ENCODE measurements around the gene SPAG16. TPM values are rescaled to one million over a fixed set of nuclear protein-coding genes. Genes with fewer than 3 reads are reported as not detected.

Gene SPAG16
- total RNA-seq, 1 experiment from 2014 or later: 13.0 TPM

DNA sequence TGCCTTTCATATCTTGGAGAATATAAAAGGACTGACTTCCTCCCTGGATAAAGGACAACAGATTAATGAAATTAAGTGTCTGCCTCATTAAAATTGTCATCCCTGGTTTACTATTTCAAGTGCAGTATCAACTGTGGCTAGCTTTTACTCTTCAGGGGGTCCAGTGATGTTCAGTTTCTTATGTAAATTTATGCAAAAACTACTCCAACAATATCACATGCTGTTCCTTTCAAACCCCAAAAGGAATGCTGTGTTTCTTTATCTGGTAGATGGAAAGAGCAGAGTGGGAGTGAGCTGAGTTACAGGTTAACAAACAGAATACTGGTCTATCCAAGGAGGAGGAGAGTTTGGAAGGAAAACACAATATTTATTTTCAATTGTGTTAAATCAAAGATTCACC lies 842.9 kb downstream of the SPAG16 start:
- H3K9me3 ChIP-seq (ENCODE audit: control insufficient read depth, insufficient read depth, low read depth, low read length): no peaks in the 10 kb centered on the region; the same call in 1 of the 2 replicates
- H3K36me3 ChIP-seq (ENCODE audit: control insufficient read depth, insufficient read depth, low read length): no peaks in the 10 kb centered on the region
- CTCF ChIA-PET: no interaction called here
- no peaks in the 10 kb centered on the region for H3K27me3 ChIP-seq (ENCODE audit: control insufficient read depth, insufficient read depth, low read length)
- no peak overlapping the region for H3K4me3 ChIP-seq (ENCODE audit: low read depth in 2 of 2, low read length in 2 of 2)
- ATAC-seq (no peak), DNase-seq (ENCODE audit: low read depth, low spot score) (no peak)
- in situ Hi-C loops (cut with HindIII; ENCODE audit: low pct_unique_long_range_greater_than_20kb, low sequenced_read_pairs) (no loop called here), intact Hi-C loops (cut with micrococcal nuclease; ENCODE audit: unreplicated experiment) (no loop called here)
- no TSS peak for BruUV-seq (replicated peaks)
- H3K27ac ChIP-seq (ENCODE audit: low read length): no peak overlapping the region
- no peaks in the 10 kb centered on the region for H3K4me1 ChIP-seq (ENCODE audit: control insufficient read depth, insufficient read depth, low read length)
- POLR2A ChIA-PET: no interaction called here
- no peak for TF ChIP-seq REST (IDR thresholded peaks at IDR 0.05; ENCODE audit: insufficient read depth in 1 of 2, low read depth in 2 of 2, low read length in 1 of 2)
- TF ChIP-seq TCF7L2 (IDR thresholded peaks at IDR 0.05; ENCODE audit: low read depth, low read length): no peak
- TF ChIP-seq CTCF (IDR thresholded peaks at IDR 0.05): no peak
- no peak for TF ChIP-seq POLR2AphosphoS5 (IDR thresholded peaks at IDR 0.05; ENCODE audit: low read depth, low read length)
- no peak for TF ChIP-seq SIN3A (IDR thresholded peaks at IDR 0.05; ENCODE audit: borderline replicate concordance, insufficient read depth, low read depth, low read length)

GRCh38 chr2:214127571-214127970 lies 843.3 kb downstream of the SPAG16 start:
- Histone ChIP-seq H3K36me3 (ENCODE audit: control insufficient read depth, insufficient read depth, low read length) (no peaks in the 10 kb centered on the region), H3K4me1 (ENCODE audit: control insufficient read depth, insufficient read depth, low read length) (no peaks in the 10 kb centered on the region), H3K9me3 (ENCODE audit: control insufficient read depth, insufficient read depth, low read depth, low read length) (no peaks in the 10 kb centered on the region), H3K4me3 (ENCODE audit: low read depth in 2 of 2, low read length in 2 of 2) (no peak overlapping the region), H3K27ac (ENCODE audit: low read length) (no peak overlapping the region), H3K27me3 (ENCODE audit: control insufficient read depth, insufficient read depth, low read length) (no peaks in the 10 kb centered on the region)
- in situ Hi-C loops (cut with HindIII; ENCODE audit: low pct_unique_long_range_greater_than_20kb, low sequenced_read_pairs) (no loop called here), intact Hi-C loops (cut with micrococcal nuclease; ENCODE audit: unreplicated experiment) (no loop called here)
- ChIA-PET CTCF (interaction anchor here (0.6 kb wide), 1 partner anchor 1027 kb away, joined by 6 read pairs; no protein-coding TSS in a partner anchor), POLR2A (no interaction called here)
- BruUV-seq (replicated peaks): no TSS peak
- TF ChIP-seq CTCF (IDR thresholded peaks at IDR 0.05) (no peak), POLR2AphosphoS5 (IDR thresholded peaks at IDR 0.05; ENCODE audit: low read depth, low read length) (no peak), SIN3A (IDR thresholded peaks at IDR 0.05; ENCODE audit: borderline replicate concordance, insufficient read depth, low read depth, low read length) (no peak), TCF7L2 (IDR thresholded peaks at IDR 0.05; ENCODE audit: low read depth, low read length) (no peak), REST (IDR thresholded peaks at IDR 0.05; ENCODE audit: insufficient read depth in 1 of 2, low read depth in 2 of 2, low read length in 1 of 2) (no peak)
- no peak for ATAC-seq
- no peak for DNase-seq (ENCODE audit: low read depth, low spot score)

Data from Panc1 (cell line).